SU-DHL-6 (cell line): ENCODE results near the gene RASD1.
"Not testable (repeated sequence)": the region's sequence is repeated elsewhere in the genome, so short reads cannot be mapped to it uniquely, and the experiment has no call there.

Experiments used
- H2AFZ ChIP-seq: fragments of 200-600 bp; sonication (generic); 2 replicates; pipeline ENCODE4 v1.6.1; 2014; ENCODE audit warnings: low read depth, mild to moderate bottlenecking, moderate library complexity, mixed read lengths, antibody characterized with exemption, low read length; ENCODE audit not compliant: severe bottlenecking
- H3F3A ChIP-seq: fragments of 200-600 bp; shearing (Covaris generic); 2 replicates; pipeline ENCODE4 v1.6.0; 2016; ENCODE audit warnings: antibody characterized with exemption, mild to moderate bottlenecking; ENCODE audit not compliant: insufficient read depth
- H3K27ac ChIP-seq: fragments of 200-600 bp; sonication (generic); 2 replicates; pipeline ENCODE4 v1.5.1; 2016; ENCODE audit warnings: low read depth, mild to moderate bottlenecking, low read length, moderate library complexity, mixed read lengths
- H3K27me3 ChIP-seq: fragments of 200-600 bp; sonication (generic), shearing (Covaris generic); 2 replicates; pipeline ENCODE4 v1.6.0; 2014; ENCODE audit warnings: mild to moderate bottlenecking, low read length
- H3K36me3 ChIP-seq: fragments of 200-600 bp; sonication (generic); 2 replicates; pipeline ENCODE4 v1.6.1; 2014; ENCODE audit warnings: mild to moderate bottlenecking, low read length, mixed read lengths
- H3K4me2 ChIP-seq: fragments of 300-600, 200-600 bp; shearing (Covaris generic), sonication (generic); 2 replicates; pipeline ENCODE4 v1.6.0; 2014; ENCODE audit warnings: low read length, low read depth, mild to moderate bottlenecking; ENCODE audit not compliant: poor library complexity, severe bottlenecking
- H3K4me3 ChIP-seq: fragments of 200-600 bp; sonication (generic); 2 replicates; pipeline ENCODE4 v1.5.1; 2014; ENCODE audit warnings: antibody characterized with exemption, low read length, mild to moderate bottlenecking, mixed read lengths; ENCODE audit not compliant: insufficient read depth, poor library complexity, severe bottlenecking
- H3K79me2 ChIP-seq: fragments of 200-600 bp; sonication (generic); 2 replicates; pipeline ENCODE4 v1.6.1; 2014; ENCODE audit warnings: mild to moderate bottlenecking, low read length, moderate library complexity; ENCODE audit not compliant: insufficient read depth
- H3K9ac ChIP-seq: fragments of 200-600 bp; sonication (generic); 2 replicates; pipeline ENCODE4 v1.7.0; 2014; ENCODE audit warnings: mild to moderate bottlenecking, low read length
- H3K9me2 ChIP-seq: fragments of 200-600 bp; sonication (generic); replicated peaks from 2 replicates; pipeline ENCODE4 v1.6.1; 2014; ENCODE audit warnings: low read length; ENCODE audit not compliant: insufficient read depth
- H3K9me3 ChIP-seq: fragments of 200-600 bp; sonication (generic); 2 replicates; pipeline ENCODE4 v1.6.1; 2014; ENCODE audit warnings: low read length, mixed read lengths; ENCODE audit not compliant: insufficient read depth
- H4K20me1 ChIP-seq: fragments of 200-600 bp; sonication (generic); 2 replicates; pipeline ENCODE4 v1.6.1; 2014; ENCODE audit warnings: low read depth, mild to moderate bottlenecking, antibody characterized with exemption, low read length, moderate library complexity, mixed read lengths
- CTCF ChIP-seq: fragments of 200-600 bp; sonication (generic); IDR thresholded peaks from one replicate; pipeline ENCODE4 v1.5.1; 2017; ENCODE audit warnings: antibody characterized with exemption, mild to moderate bottlenecking, low read length, moderate library complexity; ENCODE audit not compliant: insufficient read depth, poor library complexity, severe bottlenecking
- EZH2phosphoT487 ChIP-seq: fragments of 200-600 bp; sonication (generic), shearing (Covaris generic); conservative IDR thresholded peaks from 2 replicates; pipeline ENCODE4 v1.6.1; 2018; ENCODE audit warnings: mild to moderate bottlenecking, antibody characterized with exemption, low read length, moderate library complexity, mixed read lengths

Gene RASD1

GRCh38 chr17:17457680-17458079 lies 38.5 kb downstream of the RASD1 start:
- Histone ChIP-seq H3K9me2 (no peaks in the 10 kb centered on the region), H3F3A (no peaks in the 10 kb centered on the region), H3K4me2 (no peak overlapping the region), H3K79me2 (no peaks in the 10 kb centered on the region), H4K20me1 (no peaks in the 10 kb centered on the region), H2AFZ (no peak overlapping the region), H3K9ac (no peak overlapping the region), H3K27me3 (no peaks in the 10 kb centered on the region), H3K4me3 (no peak overlapping the region), H3K36me3 (no peaks in the 10 kb centered on the region), H3K27ac (no peak overlapping the region), H3K9me3 (peaks cover 5% of the 10 kb centered on the region; the same call in 1 of the 2 replicates)
- TF ChIP-seq EZH2phosphoT487 (no peak), CTCF (no peak)

- no peak overlapping the region for H3K27ac ChIP-seq
- no peak overlapping the region for H3K4me2 ChIP-seq
- H3K4me3 ChIP-seq, result no peak overlapping the region
- no peaks in the 10 kb centered on the region for H3K36me3 ChIP-seq
- no peak overlapping the region for H3K9ac ChIP-seq
- H2AFZ ChIP-seq, result no peak overlapping the region
- H3K79me2 ChIP-seq, result no peaks in the 10 kb centered on the region
- H3F3A ChIP-seq, result no peaks in the 10 kb centered on the region
- H3K9me2 ChIP-seq, result no peaks in the 10 kb centered on the region
- no peaks in the 10 kb centered on the region for H3K27me3 ChIP-seq
- no peak for TF ChIP-seq EZH2phosphoT487
- TF ChIP-seq CTCF, result no peak
- H3K9me3 ChIP-seq, result peaks cover 5% of the 10 kb centered on the region; the same call in 1 of the 2 replicates
- no peaks in the 10 kb centered on the region for H4K20me1 ChIP-seq
Observed at GRCh38 chr17:17456251-17456650, 39.9 kb downstream of the RASD1 start.

GRCh38 chr17:17455173-17455572 lies 41.0 kb downstream of the RASD1 start:
- no peak overlapping the region for H2AFZ ChIP-seq
- H4K20me1 ChIP-seq, result no peaks in the 10 kb centered on the region
- H3K27me3 ChIP-seq, result no peaks in the 10 kb centered on the region
- H3K9me2 ChIP-seq, result no peaks in the 10 kb centered on the region
- H3K9ac ChIP-seq, result no peak overlapping the region
- H3K36me3 ChIP-seq, result no peaks in the 10 kb centered on the region
- H3F3A ChIP-seq, result no peaks in the 10 kb centered on the region
- TF ChIP-seq CTCF (no peak), EZH2phosphoT487 (no peak)
- H3K27ac ChIP-seq, result no peak overlapping the region
- peaks cover 4% of the 10 kb centered on the region; the same call in 1 of the 2 replicates for H3K9me3 ChIP-seq
- no peak overlapping the region for H3K4me3 ChIP-seq
- no peaks in the 10 kb centered on the region for H3K79me2 ChIP-seq
- H3K4me2 ChIP-seq, result no peak overlapping the region

GRCh38 chr17:17454700-17455099 lies 41.5 kb downstream of the RASD1 start:
- not testable (repeated sequence) for H3K9me2 ChIP-seq, H3K9ac ChIP-seq, H2AFZ ChIP-seq, H3K27me3 ChIP-seq, H4K20me1 ChIP-seq, H3K79me2 ChIP-seq, H3K36me3 ChIP-seq, H3K9me3 ChIP-seq, H3K4me3 ChIP-seq, H3K27ac ChIP-seq, H3F3A ChIP-seq, H3K4me2 ChIP-seq
